ENCODE data around the gene TMEM238. TPM values are rescaled to one million over a fixed set of nuclear protein-coding genes. Genes with fewer than 3 reads are reported as not detected.
A peak's percentile ranks its signal among the peaks of the same experiment; 100 is the strongest.

The TMEM238 gene
- total RNA-seq, 2 experiments from 2014 or later = 14.2 to 14.3 TPM

DNA sequence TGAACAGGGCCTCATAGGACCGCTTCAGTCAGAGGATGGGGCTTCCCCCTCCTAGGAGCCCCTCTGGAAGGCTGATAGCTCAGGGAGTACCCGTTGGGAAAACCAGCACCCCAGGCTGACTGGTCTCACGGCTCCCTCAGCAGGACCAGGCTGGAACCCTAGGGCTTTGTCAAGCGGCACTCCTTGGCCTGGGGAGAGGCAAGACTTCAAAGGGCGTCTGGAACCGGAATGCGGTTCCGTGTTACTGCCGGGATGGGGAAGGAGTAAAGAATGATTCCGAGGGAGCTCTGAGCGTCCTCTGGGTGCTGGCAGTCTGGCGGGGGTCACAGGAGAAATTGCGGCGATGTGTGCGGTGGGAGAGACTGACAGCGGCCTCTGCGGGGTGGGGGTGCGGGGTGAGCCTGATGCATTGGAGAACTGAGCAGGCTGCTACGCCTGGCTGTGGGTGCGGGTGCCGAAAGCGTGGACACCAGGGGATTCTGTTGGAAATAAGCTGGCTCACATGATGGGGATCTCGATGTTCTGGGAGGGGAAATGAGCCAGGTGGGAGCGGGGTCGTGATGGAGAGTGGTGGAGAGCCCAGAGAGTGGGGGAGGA lies 31.4 kb downstream of the TMEM238 start:
- DNase-seq (no peak), ATAC-seq (ENCODE audit: poor library complexity) (no peak)
- Mint-ChIP-seq H3K9me3 (no peaks in the 10 kb centered on the region), H3K4me3 (peak overlapping the region; percentile 70), H3K27me3 (peaks cover 58% of the 10 kb centered on the region), H3K27ac (no peak overlapping the region), H3K4me1 (ENCODE audit: low read depth) (peaks cover 25% of the 10 kb centered on the region), H3K36me3 (ENCODE audit: low read depth) (no peaks in the 10 kb centered on the region)
- ChIA-PET CTCF (interaction anchor here (1.3 kb wide), 1 partner anchor 13 kb away, joined by 3 read pairs; no protein-coding TSS in a partner anchor), POLR2A (interaction anchor here (0.6 to 1.4 kb wide), 3 partner anchors 8 to 32 kb away, joined by 3 to 6 read pairs (median 3); partner anchors contain the start of genes KMT5C and TMEM238)
- H3K9me3 ChIP-seq (ENCODE audit: control insufficient read depth in 1 of 2, insufficient read depth in 1 of 2, low read length in 2 of 2) = peaks cover 0 to 31% of the 10 kb centered on the region in 2 experiments
- intact Hi-C loops (cut with DNase I, micrococcal nuclease) = loop anchor here in 1 of 2 experiments (5.0 kb wide), 1 partner anchor 35 kb away; the partner anchor contains the start of gene RPL28
- H3K36me3 ChIP-seq (ENCODE audit: insufficient read depth, low read length) = no peaks in the 10 kb centered on the region
- peaks cover 29% of the 10 kb centered on the region for H3K4me1 ChIP-seq (ENCODE audit: insufficient read depth, low read length)
- TF ChIP-seq, protein P1, sequence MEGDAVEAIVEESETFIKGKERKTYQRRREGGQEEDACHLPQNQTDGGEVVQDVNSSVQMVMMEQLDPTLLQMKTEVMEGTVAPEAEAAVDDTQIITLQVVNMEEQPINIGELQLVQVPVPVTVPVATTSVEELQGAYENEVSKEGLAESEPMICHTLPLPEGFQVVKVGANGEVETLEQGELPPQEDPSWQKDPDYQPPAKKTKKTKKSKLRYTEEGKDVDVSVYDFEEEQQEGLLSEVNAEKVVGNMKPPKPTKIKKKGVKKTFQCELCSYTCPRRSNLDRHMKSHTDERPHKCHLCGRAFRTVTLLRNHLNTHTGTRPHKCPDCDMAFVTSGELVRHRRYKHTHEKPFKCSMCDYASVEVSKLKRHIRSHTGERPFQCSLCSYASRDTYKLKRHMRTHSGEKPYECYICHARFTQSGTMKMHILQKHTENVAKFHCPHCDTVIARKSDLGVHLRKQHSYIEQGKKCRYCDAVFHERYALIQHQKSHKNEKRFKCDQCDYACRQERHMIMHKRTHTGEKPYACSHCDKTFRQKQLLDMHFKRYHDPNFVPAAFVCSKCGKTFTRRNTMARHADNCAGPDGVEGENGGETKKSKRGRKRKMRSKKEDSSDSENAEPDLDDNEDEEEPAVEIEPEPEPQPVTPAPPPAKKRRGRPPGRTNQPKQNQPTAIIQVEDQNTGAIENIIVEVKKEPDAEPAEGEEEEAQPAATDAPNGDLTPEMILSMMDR (IDR thresholded peaks at IDR 0.05) = no peak
- no peak overlapping the region for H3K4me3 ChIP-seq (ENCODE audit: low read length)
- H3K27me3 ChIP-seq (ENCODE audit: control insufficient read depth in 1 of 2, insufficient read depth in 2 of 2, low read length in 2 of 2) = peaks cover 34% of the 10 kb centered on the region in 2 experiments
- H3K27ac ChIP-seq (ENCODE audit: low read depth in 1 of 2, low read length in 2 of 2) = no peak overlapping the region

DNA sequence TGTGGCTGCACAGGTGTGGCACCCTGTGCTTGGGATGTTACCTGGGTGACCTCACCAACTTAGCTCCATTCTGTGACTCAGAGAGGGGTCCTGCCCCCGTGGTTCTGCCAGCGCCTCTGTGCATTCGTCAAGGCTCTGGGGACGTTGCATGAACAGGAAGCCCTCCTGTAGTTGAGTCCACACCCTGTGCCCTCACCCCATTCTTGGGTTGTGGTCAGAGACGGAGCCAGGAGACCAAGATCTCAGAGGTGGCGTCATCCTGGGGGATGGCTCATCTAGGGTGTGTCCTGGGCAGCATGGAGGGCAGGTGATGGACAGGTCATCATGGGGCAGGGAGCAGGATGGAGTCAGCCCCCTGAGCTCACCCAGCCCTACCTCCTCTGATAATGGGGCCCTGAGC lies 32.1 kb downstream of the TMEM238 start:
- H3K36me3 ChIP-seq (ENCODE audit: insufficient read depth, low read length) = no peaks in the 10 kb centered on the region
- ChIA-PET CTCF (interaction anchor here (1.3 kb wide), 1 partner anchor 13 kb away, joined by 3 read pairs; no protein-coding TSS in a partner anchor), POLR2A (interaction anchor here (0.6 to 0.9 kb wide), 2 partner anchors 9 to 13 kb away, joined by 3 read pairs; partner anchors contain the start of gene KMT5C)
- Mint-ChIP-seq H3K4me3 (no peak overlapping the region), H3K27me3 (peaks cover 52% of the 10 kb centered on the region), H3K4me1 (ENCODE audit: low read depth) (peaks cover 25% of the 10 kb centered on the region), H3K27ac (no peak overlapping the region), H3K36me3 (ENCODE audit: low read depth) (no peaks in the 10 kb centered on the region), H3K9me3 (no peaks in the 10 kb centered on the region)
- peaks cover 29% of the 10 kb centered on the region for H3K4me1 ChIP-seq (ENCODE audit: insufficient read depth, low read length)
- TF ChIP-seq, protein P1 (IDR thresholded peaks at IDR 0.05) = no peak
- intact Hi-C loops (cut with DNase I, micrococcal nuclease) = loop anchor here in 1 of 2 experiments (5.0 kb wide), 1 partner anchor 35 kb away; the partner anchor contains the start of gene RPL28
- H3K9me3 ChIP-seq (ENCODE audit: control insufficient read depth in 1 of 2, insufficient read depth in 1 of 2, low read length in 2 of 2) = peaks cover 0 to 31% of the 10 kb centered on the region in 2 experiments
- DNase-seq = no peak
- H3K4me3 ChIP-seq (ENCODE audit: low read length) = no peak overlapping the region
- ATAC-seq (ENCODE audit: poor library complexity) = no peak
- H3K27me3 ChIP-seq (ENCODE audit: control insufficient read depth in 1 of 2, insufficient read depth in 2 of 2, low read length in 2 of 2) = peaks cover 34% of the 10 kb centered on the region in 2 experiments
- H3K27ac ChIP-seq (ENCODE audit: low read depth in 1 of 2, low read length in 2 of 2) = no peak overlapping the region

DNA sequence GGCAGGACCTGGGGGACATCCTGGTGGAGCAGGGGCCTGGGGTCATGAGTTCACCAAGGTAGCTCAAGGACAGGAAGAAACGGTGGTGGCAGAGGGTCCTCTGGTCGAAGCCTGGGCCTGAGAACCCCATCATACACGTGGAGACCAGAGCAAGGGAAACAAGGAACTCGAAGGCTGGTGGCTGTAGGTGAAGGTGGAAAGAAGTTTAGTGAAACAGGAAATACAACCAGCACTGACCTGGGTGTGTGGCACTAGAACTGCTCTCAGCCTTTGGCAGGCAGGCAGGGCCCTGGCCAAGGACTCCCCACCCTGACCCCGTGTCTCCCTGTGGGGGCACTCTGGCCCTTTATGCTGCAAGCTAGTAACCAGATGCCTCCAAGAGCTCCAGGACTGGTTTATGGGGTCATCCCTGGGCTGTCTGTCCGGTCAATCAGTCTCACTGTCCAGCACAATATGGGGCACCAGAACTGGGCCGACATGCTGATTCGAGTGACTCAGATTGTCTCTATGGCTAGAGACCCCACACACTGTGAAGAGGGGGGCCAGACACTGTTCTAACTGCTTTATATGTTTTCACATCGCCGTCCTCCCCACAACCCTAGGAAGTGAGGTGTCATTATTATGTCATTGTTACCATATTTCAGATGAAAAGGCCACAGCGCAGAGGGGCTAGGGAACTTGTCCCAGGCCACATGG lies 33.3 kb downstream of the TMEM238 start:
- DNase-seq (no peak), ATAC-seq (ENCODE audit: poor library complexity) (no peak)
- ChIA-PET POLR2A (interaction anchor here (1.4 kb wide), 1 partner anchor 12 kb away, joined by 11 read pairs; the partner anchor contains the start of gene KMT5C), CTCF (no interaction called here)
- TF ChIP-seq, protein P1 (IDR thresholded peaks at IDR 0.05) = no peak
- peaks cover under 1% of the 10 kb centered on the region for H3K36me3 Mint-ChIP-seq (ENCODE audit: low read depth)
- no peak overlapping the region for H3K27ac ChIP-seq (ENCODE audit: low read depth in 1 of 2, low read length in 2 of 2)
- peaks cover 34% of the 10 kb centered on the region in 2 experiments for H3K27me3 ChIP-seq (ENCODE audit: control insufficient read depth in 1 of 2, insufficient read depth in 2 of 2, low read length in 2 of 2)
- intact Hi-C loops (cut with DNase I, micrococcal nuclease) = loop anchor here in 1 of 2 experiments (5.0 kb wide), 1 partner anchor 37 kb away; the partner anchor contains the start of gene RPL28
- peaks cover 44% of the 10 kb centered on the region for H3K27me3 Mint-ChIP-seq
- H3K27ac Mint-ChIP-seq = no peak overlapping the region
- H3K4me1 ChIP-seq (ENCODE audit: insufficient read depth, low read length) = peaks cover 29% of the 10 kb centered on the region
- peaks cover 0 to 31% of the 10 kb centered on the region in 2 experiments for H3K9me3 ChIP-seq (ENCODE audit: control insufficient read depth in 1 of 2, insufficient read depth in 1 of 2, low read length in 2 of 2)
- peaks cover 25% of the 10 kb centered on the region for H3K4me1 Mint-ChIP-seq (ENCODE audit: low read depth)
- H3K4me3 ChIP-seq (ENCODE audit: low read length) = no peak overlapping the region
- no peaks in the 10 kb centered on the region for H3K9me3 Mint-ChIP-seq
- H3K36me3 ChIP-seq (ENCODE audit: insufficient read depth, low read length) = no peaks in the 10 kb centered on the region
- peak overlapping the region; percentile 38 for H3K4me3 Mint-ChIP-seq

Data from CD4-positive, alpha-beta T cell (primary cell).